ENCODE results near the gene ZFP1. TPM values are rescaled to one million over a fixed set of nuclear protein-coding genes. Genes with fewer than 3 reads are reported as not detected.

The ZFP1 gene
- total and polyA plus RNA-seq, 3 donors from 2014 or later: 12.3 to 14.6 (median 14.0) TPM

DNA sequence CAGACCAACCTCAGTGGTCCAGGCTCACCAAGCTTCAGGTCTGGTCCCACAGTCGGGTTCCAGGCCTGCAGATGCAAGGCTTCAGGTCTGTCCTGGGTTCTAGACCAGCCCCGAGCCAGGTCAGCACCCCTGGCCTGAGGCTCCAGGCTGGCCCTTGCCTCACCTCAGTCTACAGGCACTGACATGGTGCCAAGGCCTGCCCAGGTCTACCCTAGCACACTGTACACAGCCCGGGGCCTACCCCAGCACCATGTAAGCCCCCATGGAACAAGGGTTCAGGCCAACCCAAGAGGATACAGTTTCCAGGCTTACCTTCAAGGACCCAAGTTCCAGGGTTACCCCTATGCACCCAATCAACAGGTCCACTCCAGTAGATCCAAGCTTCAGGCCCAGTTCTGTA is 26.8 kb downstream of the ZFP1 start:
- H3K27ac ChIP-seq: no peak overlapping the region
- no peak for DNase-seq
- no peaks in the 10 kb centered on the region for H3K4me1 ChIP-seq
- no peak overlapping the region for H3K4me3 ChIP-seq
- H3K36me3 ChIP-seq (ENCODE audit: low read depth, missing control alignments): no peaks in the 10 kb centered on the region
- WGBS, 2 donors: 98 to 100% methylated on average over 1 to 3 of the region's 3 CpGs
- no peaks in the 10 kb centered on the region for H3K9me3 ChIP-seq
- intact Hi-C loops (cut with DNase I; ENCODE audit: low total_unique reads): no loop called here
- TF ChIP-seq POLR2A (IDR thresholded peaks at IDR 0.05): no peak
- H3K27me3 ChIP-seq: no peaks in the 10 kb centered on the region

- Histone ChIP-seq H3K4me3 (no peak overlapping the region), H3K9me3 (no peaks in the 10 kb centered on the region), H3K27me3 (no peaks in the 10 kb centered on the region), H3K4me1 (no peaks in the 10 kb centered on the region), H3K36me3 (ENCODE audit: low read depth, missing control alignments) (no peaks in the 10 kb centered on the region), H3K27ac (no peak overlapping the region)
- intact Hi-C loops (cut with DNase I; ENCODE audit: low total_unique reads): no loop called here
- WGBS, 2 donors: 86 to 96% methylated on average over 2 of the region's 2 CpGs
- DNase-seq: no peak
- TF ChIP-seq POLR2A (IDR thresholded peaks at IDR 0.05): no peak
- TF ChIP-seq CTCF (IDR thresholded peaks at IDR 0.05): no peak
Measured at GRCh38 chr16:75176926-75177325, 28.6 kb downstream of the ZFP1 start.

- WGBS, 2 donors: 92 to 95% methylated on average over 6 of the region's 6 CpGs
- Histone ChIP-seq H3K27me3 (no peaks in the 10 kb centered on the region), H3K4me1 (no peaks in the 10 kb centered on the region), H3K36me3 (ENCODE audit: low read depth, missing control alignments) (no peaks in the 10 kb centered on the region), H3K9me3 (no peaks in the 10 kb centered on the region), H3K4me3 (no peak overlapping the region), H3K27ac (no peak overlapping the region)
- intact Hi-C loops (cut with DNase I; ENCODE audit: low total_unique reads): no loop called here
- TF ChIP-seq POLR2A (IDR thresholded peaks at IDR 0.05) (no peak), CTCF (IDR thresholded peaks at IDR 0.05) (no peak)
- DNase-seq: no peak
Measured at GRCh38 chr16:75179208-75179607, 30.9 kb downstream of the ZFP1 start.

- no peaks in the 10 kb centered on the region for H3K27me3 ChIP-seq
- H3K9me3 ChIP-seq: no peaks in the 10 kb centered on the region
- no peak for DNase-seq
- H3K4me1 ChIP-seq: no peaks in the 10 kb centered on the region
- TF ChIP-seq POLR2A (IDR thresholded peaks at IDR 0.05) (no peak), CTCF (IDR thresholded peaks at IDR 0.05) (no peak)
- 48% methylated on average over 3 of the region's 3 CpGs for WGBS, 2 donors
- intact Hi-C loops (cut with DNase I; ENCODE audit: low total_unique reads): no loop called here
- no peak overlapping the region for H3K27ac ChIP-seq
- H3K4me3 ChIP-seq: no peak overlapping the region
- no peaks in the 10 kb centered on the region for H3K36me3 ChIP-seq (ENCODE audit: low read depth, missing control alignments)
Measured at GRCh38 chr16:75181630-75182029, 33.3 kb downstream of the ZFP1 start.

- Histone ChIP-seq H3K9me3 (no peaks in the 10 kb centered on the region), H3K27ac (no peak overlapping the region), H3K27me3 (no peaks in the 10 kb centered on the region), H3K4me3 (no peak overlapping the region), H3K36me3 (ENCODE audit: low read depth, missing control alignments) (no peaks in the 10 kb centered on the region), H3K4me1 (no peaks in the 10 kb centered on the region)
- no peak for DNase-seq
- TF ChIP-seq CTCF (IDR thresholded peaks at IDR 0.05) (no peak), POLR2A (IDR thresholded peaks at IDR 0.05) (no peak)
- intact Hi-C loops (cut with DNase I; ENCODE audit: low total_unique reads): no loop called here
- 84 to 91% methylated on average over 13 to 14 of the region's 14 CpGs for WGBS, 2 donors
Measured at GRCh38 chr16:75188832-75189477, 40.6 kb downstream of the ZFP1 start.
